K562 (cell line): ENCODE results near the gene TRNAU1AP. TPM values are rescaled to one million over a fixed set of nuclear protein-coding genes. Genes with fewer than 3 reads are reported as not detected.

Experiments
- FOXK2 ChIP-seq, 2 experiments: fragments of 450-650 bp; IDR thresholded peaks in 1 of 2; conservative IDR thresholded peaks in 1 of 2; 2 replicates each; pipeline ENCODE4 v1.6.1; 2016; ENCODE audit warnings: low read depth in 2 of 2, mild to moderate bottlenecking in 1 of 2
- MGA ChIP-seq: fragments of 450-650 bp; IDR thresholded peaks from 2 replicates; pipeline ENCODE4 v1.6.1; 2016; ENCODE audit warnings: mild to moderate bottlenecking, moderate library complexity
- MXD1 ChIP-seq: fragments of 250-450 bp; sonication (Bioruptor Pico); IDR thresholded peaks from 2 replicates; pipeline ENCODE4 v1.8.0; 2021; ENCODE audit warnings: borderline replicate concordance, mild to moderate bottlenecking, moderate library complexity; ENCODE audit not compliant: poor library complexity, severe bottlenecking
- NONO ChIP-seq, 2 experiments: fragments of 200-400 bp in 1 of 2; fragments of 450-650 bp in 1 of 2; formaldehyde crosslinking in 1 of 2; IDR thresholded peaks; 2 replicates each; pipeline ENCODE4 v1.6.1; 2017; ENCODE audit warnings: low read depth in 2 of 2, mild to moderate bottlenecking in 2 of 2, moderate library complexity in 2 of 2, low read length in 1 of 2
- RBFOX2 ChIP-seq: fragments of 200-400 bp; formaldehyde crosslinking; IDR thresholded peaks from 2 replicates; pipeline ENCODE4 v1.6.1; 2017; ENCODE audit warnings: low read depth, mild to moderate bottlenecking, low read length, moderate library complexity
- RFX5 ChIP-seq: IDR thresholded peaks from 2 replicates; pipeline ENCODE4 v1.6.1; 2011; ENCODE audit warnings: low read depth, mild to moderate bottlenecking, improper control_type of control experiment, low read length
- SMAD2 ChIP-seq: fragments of 150-350 bp; IDR thresholded peaks from 2 replicates; pipeline ENCODE4 v1.6.1; 2014; ENCODE audit warnings: low read depth, mild to moderate bottlenecking, low read length
- SNAPC5 ChIP-seq: fragments of 250-450 bp; sonication (Bioruptor Pico); IDR thresholded peaks from 2 replicates; pipeline ENCODE4 v1.8.0; 2021; ENCODE audit warnings: moderate library complexity, mild to moderate bottlenecking, inconsistent platforms
- TOE1 ChIP-seq, 2 experiments: fragments of 450-650 bp in 1 of 2; sonication (generic) in 1 of 2; formaldehyde crosslinking in 1 of 2; IDR thresholded peaks; 2 replicates each; pipeline versions ENCODE4 v1.7.1 to v1.8.0; 2016 to 2022; ENCODE audit warnings: borderline replicate concordance in 2 of 2, mild to moderate bottlenecking in 2 of 2, antibody characterized with exemption in 1 of 2, inconsistent platforms in 1 of 2, low read depth in 1 of 2, missing genetic modification reagents in 1 of 2, moderate library complexity in 1 of 2
- ZFP36 ChIP-seq: fragments of 150-350 bp; IDR thresholded peaks from 2 replicates; pipeline ENCODE4 v1.6.1; 2018; ENCODE audit warnings: low read length, low read depth; ENCODE audit not compliant: partially characterized antibody
- ZKSCAN8 ChIP-seq: fragments of 200-800 bp; sonication (Bioruptor generic); IDR thresholded peaks from 2 replicates; pipeline ENCODE4 v1.6.1; 2016; ENCODE audit warnings: missing genetic modification characterization, missing compliant biosample characterization
- ZNF174 ChIP-seq: fragments of 250-450 bp; sonication (Bioruptor Pico); IDR thresholded peaks from 2 replicates; pipeline ENCODE4 v1.4.0; 2020; ENCODE audit warnings: mild to moderate bottlenecking
- ZNF24 ChIP-seq: fragments of 450-650 bp; IDR thresholded peaks from 2 replicates; pipeline ENCODE4 v1.6.1; 2016
- ZNF280B ChIP-seq: fragments of 250-450 bp; sonication (Bioruptor Pico); IDR thresholded peaks from 2 replicates; pipeline ENCODE4 v1.5.1; 2021; ENCODE audit warnings: mild to moderate bottlenecking
- polyA plus RNA-seq, 8 experiments: library from polyadenylated mRNA; depleted of rRNA in 4 of 8; stranded (reverse) in 5 of 8; unstranded in 3 of 8; fragments of >200 nt; fragmentation: Nextera tagmentation in 2 of 8; fragmentation: Illumina TruSeq in 1 of 8; extraction: Ambion mirVana in 2 of 8; extraction: Trizol in 1 of 8; gene quantifications; 2 replicates each; pipeline versions ENCODE4 v1.2.1 to v1.2.3, GENCODE V29; 2011 to 2014; ENCODE audit warnings: inconsistent platforms in 1 of 8, missing spikeins in 1 of 8
- total RNA-seq, 7 experiments: library from RNA; depleted of rRNA in 6 of 7; stranded (reverse); fragments of >200 nt in 6 of 7; fragmentation: Illumina TruSeq in 2 of 7; extraction: Trizol in 2 of 7; gene quantifications; 2 replicates each; pipeline versions ENCODE4 v1.2.1 to v1.2.3, GENCODE V29; 2011 to 2021; ENCODE audit warnings: low replicate concordance in 1 of 7

The TRNAU1AP gene
- total and polyA plus RNA-seq, 9 of the 15 experiments (the other 6 are each of a cell fraction or from before 2014, with no cell fraction given), result 34.9 to 110 (median 46.3) TPM

GRCh38 chr1:28508435-28508754, 44.5 kb upstream of the TRNAU1AP start (continued):
- TF ChIP-seq ZFP36, result no peak
- TF ChIP-seq TOE1 (IDR thresholded peaks at IDR 0.05; ENCODE audit: borderline replicate concordance), result 0 out of 2 replicates have a peak, but pooled peaks have one; percentile 4
- TF ChIP-seq TOE1 (CRISPR knock-in tag; IDR thresholded peaks at IDR 0.05; ENCODE audit: borderline replicate concordance, low read depth), result no peak
- TF ChIP-seq RBFOX2, result peak; percentile 68; the same call in 1 of the 2 replicates
- TF ChIP-seq ZNF24, result no peak
- no peak for TF ChIP-seq SNAPC5 (CRISPR knock-in tag)
- TF ChIP-seq FOXK2 (conservative IDR thresholded peaks at IDR 0.05 in 1 of 2, IDR thresholded peaks at IDR 0.05 in 1 of 2; ENCODE audit: low read depth in 2 of 2), result no peak
- TF ChIP-seq RFX5, result no peak
- no peak for TF ChIP-seq NONO (IDR thresholded peaks at IDR 0.05; ENCODE audit: low read depth in 2 of 2, low read length in 1 of 2)
- no peak for TF ChIP-seq MGA
- 0 out of 2 replicates have a peak, but pooled peaks have one; percentile 27 for TF ChIP-seq ZKSCAN8 (CRISPR knock-in tag)
- no peak for TF ChIP-seq ZNF174 (CRISPR knock-in tag)
- no peak for TF ChIP-seq ZNF280B (CRISPR knock-in tag)
- TF ChIP-seq SMAD2, result no peak
- no peak for TF ChIP-seq MXD1 (CRISPR knock-in tag)
